Uterus (tissue), 4 donors: ENCODE measurements around the gene ZNF880. TPM values are rescaled to one million over a fixed set of nuclear protein-coding genes. Genes with fewer than 3 reads are reported as not detected.

Experiments used
- DNase-seq, 2 donors: peaks; one replicate each; pipeline ENCODE4 v3.0.0-alpha.2; 2019 to 2020
- H3K27ac ChIP-seq, 2 donors: fragments of 200-600 bp; sonication (generic); 1 replicate in 1 of 2; 2 replicates in 1 of 2; pipeline ENCODE4 v1.5.1; 2016 to 2018
- H3K27me3 ChIP-seq, 2 donors: fragments of 200-600 bp; sonication (generic); one replicate each; pipeline ENCODE4 v1.5.1; 2018 to 2019; ENCODE audit warnings: control low read depth in 1 of 2
- H3K36me3 ChIP-seq, 2 donors: fragments of 200-600 bp; sonication (generic); one replicate each; pipeline ENCODE4 v1.5.1; 2019; ENCODE audit warnings: control low read depth in 1 of 2
- H3K4me1 ChIP-seq, 2 donors: fragments of 200-600 bp; sonication (generic); one replicate each; pipeline ENCODE4 v1.5.1; 2018 to 2019; ENCODE audit warnings: control low read depth in 1 of 2
- H3K4me3 ChIP-seq, 2 donors: fragments of 200-600 bp; sonication (generic); 1 replicate in 1 of 2; 2 replicates in 1 of 2; pipeline ENCODE4 v1.5.1; 2018 to 2019; ENCODE audit warnings: mild to moderate bottlenecking in 1 of 2
- H3K9me3 ChIP-seq, 2 donors: fragments of 200-600 bp; sonication (generic); one replicate each; pipeline ENCODE4 v1.5.1; 2019; ENCODE audit warnings: control low read depth in 1 of 2
- CTCF ChIP-seq, 4 experiments: fragments of 200-600 bp in 2 of 4; fragments of 450-650 bp in 2 of 4; sonication (generic) in 2 of 4; IDR thresholded peaks; one replicate each; pipeline ENCODE4 v1.5.1; 2016 to 2019; ENCODE audit warnings: antibody characterized with exemption in 4 of 4, mild to moderate bottlenecking in 2 of 4, moderate library complexity in 1 of 4
- POLR2A ChIP-seq, 2 donors: fragments of 450-650 bp; IDR thresholded peaks; one replicate each; pipeline ENCODE4 v1.6.1; 2016; ENCODE audit warnings: antibody characterized with exemption in 2 of 2, mild to moderate bottlenecking in 1 of 2, moderate library complexity in 1 of 2
- intact Hi-C: fragments of 100-400 bp; cut with DNase I; formaldehyde crosslinking; loops from one replicate; pipeline ENCODE4 v1.15.1; 2023; ENCODE audit warnings: low total_unique reads
- small RNA-seq: library from RNA; depleted of rRNA; stranded (forward); fragments of <200 nt; gene quantifications from one replicate; pipeline ENCODE3, GENCODE V24; 2016
- total RNA-seq, 4 donors: library from RNA; depleted of rRNA in 3 of 4; stranded (reverse); fragments of >200 nt in 3 of 4; gene quantifications; one replicate each; pipeline versions ENCODE4 v1.1.0 to v1.2.4, GENCODE V29; 2014 to 2023
- donor health status: DM: yes; HTN: yes; CAD: no.

Gene ZNF880
- total RNA-seq, 4 donors from 2014 or later, result 19.2 to 87.3 (median 30.5) TPM

GRCh38 chr19:52415711-52416110, 46.0 kb downstream of the ZNF880 start:
- H3K27me3 ChIP-seq, result no peaks in the 10 kb centered on the region
- H3K9me3 ChIP-seq, result peaks cover 0 to 70% of the 10 kb centered on the region in 2 donors
- DNase-seq, result no peak
- H3K4me1 ChIP-seq, result no peaks in the 10 kb centered on the region
- TF ChIP-seq POLR2A (IDR thresholded peaks at IDR 0.05), result no peak
- no peak for TF ChIP-seq CTCF (IDR thresholded peaks at IDR 0.05)
- no peak overlapping the region for H3K4me3 ChIP-seq
- H3K27ac ChIP-seq, result no peak overlapping the region
- intact Hi-C loops, result no loop called here
- no peaks in the 10 kb centered on the region for H3K36me3 ChIP-seq

GRCh38 chr19:52428937-52429336, 59.2 kb downstream of the ZNF880 start, which contains the start of gene ZNF534:
TSS of gene ZNF534 (plus strand) at chr19:52429148. CDS start at chr19:52431475, 2,327 bp downstream.
- TF ChIP-seq CTCF (IDR thresholded peaks at IDR 0.05) (no peak), POLR2A (IDR thresholded peaks at IDR 0.05) (no peak)
- intact Hi-C loops, result no loop called here

More at GRCh38 chr19:52428937-52429336, 59.2 kb downstream of the ZNF880 start, which contains the start of gene ZNF534:
- no peak within 1 kb of the TSS for H3K27ac ChIP-seq
- no peaks in the 10 kb centered on the region for H3K4me1 ChIP-seq
- H3K27me3 ChIP-seq, result no peaks in the 10 kb centered on the region
- H3K36me3 ChIP-seq, result no peaks in the 10 kb centered on the region
- peaks cover 0 to 10% of the 10 kb centered on the region in 2 donors for H3K9me3 ChIP-seq
- H3K4me3 ChIP-seq, result no peak within 1 kb of the TSS
- DNase-seq, result no peak

Small RNA genes lying within 50 kb of the gene (small RNA-seq; reads per million reads assigned to genes)
- gene AC010332.1, result not detected

Other genes starting within 250 kb of the ZNF880 start
- 10 to 100 TPM in 3 of 4 donors, 1 to 10 TPM in 1; 2.4 to 27.2 (median 17.6) TPM for gene ZNF616, start 230.0 kb upstream of the ZNF880 start, total RNA-seq
- gene ZNF836, start 198.3 kb upstream of the ZNF880 start, total RNA-seq, result 10 to 100 TPM in 3 of 4 donors, 1 to 10 TPM in 1; 6.1 to 31.5 (median 20.3) TPM
- 100 to 1,000 TPM in 2 of 4 donors, 10 to 100 TPM in 2; 38.5 to 223 (median 134) TPM for gene PPP2R1A, start 179.9 kb upstream of the ZNF880 start, total RNA-seq
- 10 to 100 TPM in 3 of 4 donors, 1 to 10 TPM in 1; 1.8 to 26.9 (median 20.1) TPM for gene ZNF766, start 100.3 kb upstream of the ZNF880 start, total RNA-seq
- gene ZNF480, start 72.8 kb upstream of the ZNF880 start, total RNA-seq, result 10 to 100 TPM in 2 of 4 donors, 1 to 10 TPM in 2; 2.4 to 16.4 (median 10.5) TPM
- gene ZNF610, start 33.7 kb upstream of the ZNF880 start, total RNA-seq, result 10 to 100 TPM in 1 of 4 donors, 1 to 10 TPM in 2, under 1 TPM in 1; 0.29 to 13.8 (median 3.0) TPM
- 10 to 100 TPM in 3 of 4 donors, 1 to 10 TPM in 1; 6.2 to 80.7 (median 49.4) TPM for gene ZNF528, start 27.9 kb downstream of the ZNF880 start, total RNA-seq
- under 1 TPM in 3 of 4 donors, not detected in 1; 0.29 to 0.46 (median 0.35) TPM for gene ZNF534, start 59.2 kb downstream of the ZNF880 start, total RNA-seq
- gene ZNF578, start 83.6 kb downstream of the ZNF880 start, total RNA-seq, result 10 to 100 TPM in 2 of 4 donors, 1 to 10 TPM in 2; 6.7 to 17.1 (median 10.6) TPM
- 10 to 100 TPM; 23.7 to 40.9 (median 30.4) TPM for gene ZNF808, start 157.7 kb downstream of the ZNF880 start, total RNA-seq
- 10 to 100 TPM in 2 of 4 donors, 1 to 10 TPM in 2; 2.9 to 32.8 (median 16.7) TPM for gene ZNF701, start 200.4 kb downstream of the ZNF880 start, total RNA-seq